ENCODE data around the gene ATXN1.
"Not testable (repeated sequence)": the region's sequence is repeated elsewhere in the genome, so short reads cannot be mapped to it uniquely, and the experiment has no call there.

ATXN1 gene

GRCh38 chr6:16400248-16400760 lies 361.0 kb downstream of the ATXN1 start:
- no peak for DNase-seq

DNA sequence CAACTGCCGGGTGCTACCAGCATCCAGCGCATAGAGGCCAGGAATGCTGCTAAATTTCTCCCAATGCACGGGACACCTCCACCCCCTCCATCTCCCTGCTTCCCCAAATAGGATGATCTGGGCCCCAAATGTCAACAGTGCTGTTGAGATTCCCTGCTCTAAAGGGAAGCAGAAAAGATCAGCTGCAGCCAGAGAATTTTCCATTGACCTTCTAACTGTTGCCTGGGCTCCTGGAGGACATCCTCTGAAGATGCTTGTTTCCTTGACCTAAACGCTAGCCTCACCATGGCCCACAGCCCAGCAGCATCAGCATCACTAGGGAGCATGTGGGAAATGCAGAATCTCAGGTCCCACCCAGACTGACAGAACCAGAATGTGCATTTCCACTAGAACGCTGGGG lies 361.6 kb downstream of the ATXN1 start:
- no peak for DNase-seq

GRCh38 chr6:16399158-16399557 lies 362.1 kb downstream of the ATXN1 start:
- DNase-seq = no peak

DNA sequence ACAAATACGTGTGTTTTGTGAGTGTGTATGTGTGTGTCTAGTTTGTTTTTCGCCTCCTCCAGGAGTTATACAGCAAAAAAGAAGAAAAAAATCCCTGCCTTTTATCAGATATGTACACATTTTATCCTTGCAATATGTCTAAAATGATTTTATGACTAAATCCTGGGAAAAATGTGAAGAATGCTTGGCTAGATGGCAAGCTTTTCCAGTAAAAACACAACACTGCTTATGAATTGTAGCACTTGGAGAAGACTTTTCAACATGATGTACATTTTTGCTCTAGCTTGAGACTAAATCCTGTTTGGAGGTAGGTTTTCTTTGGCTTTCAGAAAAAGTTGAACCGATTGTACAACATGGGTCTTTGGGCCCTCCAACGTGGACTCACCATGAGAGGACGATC lies 362.7 kb downstream of the ATXN1 start:
- DNase-seq = no peak

GRCh38 chr6:16397623-16398022 lies 363.6 kb downstream of the ATXN1 start:
- DNase-seq = no peak

DNA sequence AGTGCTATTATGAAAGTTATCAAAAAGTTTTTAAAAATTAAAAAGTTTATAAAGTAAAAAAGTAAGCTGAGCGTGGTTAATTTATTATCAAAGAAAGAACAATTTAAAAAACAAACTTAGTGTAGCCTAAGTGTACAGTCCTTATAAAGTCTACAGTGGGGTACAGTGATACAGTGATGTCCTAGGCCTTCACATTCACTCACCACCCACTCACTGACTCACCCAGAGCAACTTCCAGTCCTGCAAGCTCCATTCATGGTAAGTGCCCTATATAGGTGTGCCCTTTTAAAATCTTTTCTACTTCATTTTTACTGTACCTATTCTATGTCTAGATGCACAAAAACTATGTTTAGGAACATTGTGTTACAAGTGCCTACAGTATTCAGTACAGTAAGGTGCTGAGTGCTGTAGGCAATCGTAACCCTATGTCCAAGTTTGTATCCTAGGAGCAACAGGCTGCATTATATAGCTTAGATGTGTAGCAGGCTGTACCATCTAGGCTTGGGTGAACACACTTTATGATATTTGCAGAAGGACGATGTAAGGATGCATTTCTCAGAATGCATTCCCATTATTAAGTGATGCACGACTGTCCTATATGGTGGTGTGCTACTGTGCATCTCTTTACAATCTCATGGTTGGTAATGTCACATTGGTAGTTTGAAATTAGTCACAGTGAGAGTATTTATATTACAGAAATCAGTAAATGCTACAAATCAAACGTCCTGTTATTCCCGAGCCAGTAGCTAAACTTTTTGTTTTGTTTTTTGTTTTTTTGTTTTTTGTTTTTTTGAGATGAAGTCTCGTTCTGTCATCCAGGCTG lies 364.6 kb downstream of the ATXN1 start:
- no peak for DNase-seq

DNA sequence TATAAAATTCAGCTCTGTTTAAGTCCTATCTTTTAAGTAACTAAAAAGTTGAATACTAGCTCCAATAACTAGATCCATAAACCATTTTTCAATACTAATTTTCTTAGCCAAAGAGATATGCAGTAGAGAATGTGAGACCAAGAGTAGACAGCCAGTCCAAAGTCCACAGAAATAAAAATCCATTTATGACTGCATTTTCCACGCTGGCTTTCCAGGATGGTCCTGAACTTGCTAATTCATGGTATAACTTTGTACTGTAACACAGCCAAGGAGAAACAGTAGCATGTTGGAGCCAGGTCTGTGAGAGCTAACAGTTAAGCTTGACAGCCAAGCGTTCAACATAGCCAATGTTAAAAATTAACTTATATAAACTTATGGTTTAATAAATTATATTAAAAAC lies 366.6 kb downstream of the ATXN1 start:
- DNase-seq = no peak

GRCh38 chr6:16393326-16393725 lies 367.9 kb downstream of the ATXN1 start:
- no peak for DNase-seq

GRCh38 chr6:16392010-16392409 lies 369.2 kb downstream of the ATXN1 start:
- no peak for DNase-seq

GRCh38 chr6:16391451-16391912 lies 369.8 kb downstream of the ATXN1 start:
- no peak for DNase-seq

GRCh38 chr6:16390909-16391450 lies 370.3 kb downstream of the ATXN1 start:
- not testable (repeated sequence) for DNase-seq

DNA sequence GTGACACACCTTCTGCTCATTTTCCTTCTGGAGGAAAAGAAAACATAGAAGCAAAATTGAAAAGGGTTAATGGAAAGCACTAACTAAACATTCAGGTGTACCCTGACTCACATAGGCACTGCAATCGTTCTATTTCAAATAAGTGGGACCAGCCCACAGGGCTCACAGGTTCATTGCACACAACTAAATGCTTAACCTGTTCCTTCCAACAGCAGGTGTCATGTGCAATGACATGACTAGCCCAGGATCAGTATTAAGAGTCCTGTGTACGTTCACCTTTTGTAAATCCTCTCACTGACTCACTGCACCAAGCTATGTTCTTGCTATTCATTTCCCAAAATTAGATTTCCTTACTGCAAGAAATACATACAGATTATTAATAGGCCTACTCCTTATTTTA lies 371.6 kb downstream of the ATXN1 start:
- DNase-seq = no peak

GRCh38 chr6:16388488-16388887 lies 372.8 kb downstream of the ATXN1 start:
- no peak for DNase-seq

DNA sequence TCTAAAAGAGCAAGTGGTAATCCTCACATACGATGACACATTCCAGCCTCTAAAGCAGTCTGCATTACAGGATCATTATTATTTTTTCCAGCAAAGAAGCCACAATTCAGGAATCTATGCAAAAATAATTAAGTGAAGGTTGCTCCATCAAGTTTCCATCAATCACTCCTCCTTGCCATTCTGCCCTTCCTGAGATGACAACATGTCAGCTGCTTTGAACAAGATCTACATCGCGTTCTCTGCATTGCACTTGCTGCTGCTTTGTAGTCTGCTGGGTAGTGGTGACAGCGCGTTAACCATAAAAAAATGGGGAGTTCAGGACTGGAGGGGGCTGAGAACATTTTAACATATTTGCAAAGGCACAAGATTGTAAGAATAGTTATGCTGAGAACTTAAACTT lies 375.2 kb downstream of the ATXN1 start:
- DNase-seq = no peak

DNA sequence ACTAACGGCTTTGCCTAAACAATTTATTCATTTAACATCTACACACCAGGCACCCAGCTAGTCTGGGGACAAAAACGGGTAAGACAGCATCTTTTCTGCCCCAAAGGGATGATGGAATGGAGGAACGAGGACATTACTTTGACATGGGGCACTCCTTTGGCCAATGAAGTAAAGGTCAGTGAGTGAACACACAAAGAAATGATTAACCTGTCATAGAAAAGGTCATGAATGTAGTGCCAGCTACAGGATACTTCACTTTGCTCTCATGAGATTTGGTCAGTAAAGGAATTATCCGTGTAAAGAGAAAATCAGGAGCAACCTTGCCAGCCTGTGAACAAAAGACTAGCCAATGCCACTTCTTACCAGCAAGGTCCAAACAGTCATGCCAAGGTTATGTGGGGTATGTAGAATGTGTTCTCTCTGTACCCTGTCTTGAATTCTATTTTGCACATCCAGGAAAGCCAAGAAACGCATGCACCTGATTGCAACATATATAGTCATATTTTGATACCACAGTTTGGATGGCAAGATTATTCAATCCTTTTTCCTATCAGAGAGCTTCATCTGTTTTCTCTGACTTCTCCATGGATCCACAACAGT lies 377.6 kb downstream of the ATXN1 start:
- no peak for DNase-seq

GRCh38 chr6:16381968-16382367 lies 379.3 kb downstream of the ATXN1 start:
- not testable (repeated sequence) for DNase-seq

DNA sequence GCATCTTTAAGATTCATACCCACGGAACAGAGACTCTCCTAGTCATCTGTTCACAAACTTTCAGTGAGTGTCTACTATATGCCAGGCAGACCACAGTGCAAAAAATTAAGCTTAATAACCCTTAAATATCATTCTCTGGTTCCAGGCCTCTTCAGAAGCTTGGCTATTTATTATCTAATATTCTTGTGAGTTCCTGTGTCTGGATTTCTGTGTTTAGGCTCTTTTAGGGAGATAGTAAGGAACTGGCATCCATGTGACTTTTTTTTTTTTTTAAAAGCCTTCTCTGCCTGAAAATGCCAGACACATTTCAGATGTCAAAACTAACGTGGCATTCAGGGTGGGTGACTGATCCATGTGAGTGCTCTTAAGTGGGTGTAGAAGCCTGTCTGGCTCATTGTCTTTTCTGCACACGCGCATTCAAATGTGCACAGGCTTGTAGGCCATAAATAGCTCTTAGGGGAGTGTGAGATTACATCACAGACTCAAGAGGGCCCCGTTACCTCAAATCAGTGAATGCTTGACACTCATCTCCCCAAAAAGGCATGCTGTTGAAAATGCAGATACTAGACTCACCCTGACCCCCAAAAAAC lies 380.9 kb downstream of the ATXN1 start:
- no peak for DNase-seq

GRCh38 chr6:16378360-16378759 lies 382.9 kb downstream of the ATXN1 start:
- not testable (repeated sequence) for DNase-seq

DNA sequence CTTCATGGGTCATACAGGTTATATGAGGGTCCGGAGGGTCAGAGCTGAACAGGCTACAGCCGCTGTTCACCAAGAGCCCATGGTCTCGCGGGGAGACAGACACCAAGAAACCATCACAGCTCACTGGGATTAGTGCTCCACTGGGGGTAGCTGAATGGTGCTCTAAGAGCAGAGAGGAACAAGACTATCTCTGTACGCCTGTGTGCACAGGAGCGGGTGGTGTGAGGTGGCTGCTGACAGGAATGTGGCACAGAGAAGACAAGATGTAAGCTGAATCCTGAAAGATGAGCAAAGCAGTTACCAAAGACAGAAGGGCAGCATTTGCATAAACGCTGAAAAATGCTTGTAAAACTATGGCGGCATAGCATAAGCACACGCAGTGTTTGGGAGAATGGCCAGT lies 383.8 kb downstream of the ATXN1 start:
- DNase-seq = no peak

DNA sequence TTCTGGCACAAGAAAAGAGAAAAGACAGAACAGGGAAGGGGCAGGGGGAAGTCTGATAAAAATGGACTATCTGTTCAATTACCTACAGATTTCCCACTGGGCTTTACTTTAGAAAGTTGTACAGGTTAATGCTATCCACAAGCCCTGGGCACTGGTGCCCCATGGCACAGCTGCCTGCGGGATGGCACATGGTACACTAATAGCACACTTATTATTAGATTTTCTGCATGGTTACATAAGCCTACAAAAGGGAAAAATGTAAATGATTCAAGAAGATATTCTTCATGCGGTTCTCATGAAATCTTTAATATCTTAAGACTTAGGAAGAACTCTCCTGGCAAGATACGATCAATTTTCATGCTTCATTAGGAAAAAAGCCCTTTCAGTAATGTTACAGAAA lies 385.4 kb downstream of the ATXN1 start:
- no peak for DNase-seq

DNA sequence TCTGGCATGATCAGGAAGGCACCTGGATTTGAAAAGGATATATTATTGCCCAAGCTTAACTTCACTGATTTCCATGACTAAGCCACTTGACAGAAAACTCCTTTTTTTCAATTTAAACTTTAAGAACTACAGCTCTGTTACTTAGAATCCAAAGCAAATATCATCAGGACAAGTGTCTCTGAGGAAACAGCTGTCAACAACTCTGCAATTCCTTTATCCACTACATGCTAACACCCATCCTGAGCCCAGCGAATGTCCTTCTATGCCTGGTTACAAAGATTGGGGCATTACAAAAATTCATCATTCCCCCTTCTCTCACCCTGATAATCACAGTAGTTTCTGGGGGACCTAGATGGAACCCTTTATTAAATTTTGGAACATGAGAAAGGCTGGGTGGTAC lies 386.1 kb downstream of the ATXN1 start:
- no peak for DNase-seq

DNA sequence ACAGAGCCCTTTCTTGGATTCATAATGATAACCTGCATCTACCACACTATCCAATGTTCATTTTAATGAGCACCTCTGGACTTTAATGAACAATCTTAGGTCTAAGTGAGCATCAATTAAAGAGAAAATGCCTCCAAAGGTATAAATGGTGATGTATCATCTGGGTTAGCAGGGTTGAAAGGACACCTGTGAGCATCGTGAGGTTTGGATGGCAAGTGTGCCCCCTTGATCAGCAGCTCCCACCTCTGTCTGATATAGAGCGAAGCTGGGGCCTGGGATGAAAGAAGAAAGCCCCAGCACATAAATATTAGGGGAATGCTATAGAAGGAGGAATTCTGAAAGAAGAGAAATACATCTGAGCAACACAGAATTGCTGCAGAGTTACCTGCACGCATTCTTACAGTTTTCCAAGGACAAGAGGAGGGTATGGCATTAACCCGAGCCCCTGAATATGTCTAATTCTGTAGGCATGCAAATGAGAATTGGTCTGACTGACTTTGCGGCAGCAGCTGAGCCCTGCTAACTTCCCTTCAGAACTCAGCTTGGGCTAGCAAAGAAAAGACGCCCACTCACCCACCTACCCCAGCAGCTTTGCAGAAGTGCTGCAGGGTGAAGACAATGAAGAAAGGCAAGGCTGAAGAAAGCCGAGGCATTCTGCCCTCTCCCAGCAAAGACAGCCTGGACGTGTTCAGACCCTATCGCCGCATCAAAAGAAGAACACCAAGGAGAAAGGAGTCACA lies 386.6 kb downstream of the ATXN1 start:
- no peak for DNase-seq

- DNase-seq = no peak
Observed at GRCh38 chr6:16374016-16374415, 387.2 kb downstream of the ATXN1 start.

Measured in midbrain (tissue), 1 donor.